Testis (tissue), 3 donors: Measurements from ENCODE around the gene WNT8A. TPM values are rescaled to one million over a fixed set of nuclear protein-coding genes. Genes with fewer than 3 reads are reported as not detected.

Experiments used
- DNase-seq: peaks from one replicate; pipeline ENCODE4 v3.0.0-alpha.2; 2019
- H3K27ac ChIP-seq, 2 donors: fragments of 200-600 bp; sonication (generic); one replicate each; pipeline ENCODE4 v1.5.1; 2019
- H3K27me3 ChIP-seq: fragments of 200-600 bp; sonication (generic); one replicate; pipeline ENCODE4 v1.5.1; 2019
- H3K36me3 ChIP-seq: fragments of 200-600 bp; sonication (generic); one replicate; pipeline ENCODE4 v1.5.1; 2017; ENCODE audit warnings: low read depth; ENCODE audit errors: missing control alignments
- H3K4me1 ChIP-seq: fragments of 200-600 bp; sonication (generic); one replicate; pipeline ENCODE4 v1.5.1; 2019
- H3K4me3 ChIP-seq, 2 donors: fragments of 200-600 bp; sonication (generic); one replicate each; pipeline ENCODE4 v1.5.1; 2017 to 2019
- H3K9me3 ChIP-seq: fragments of 200-600 bp; sonication (generic); one replicate; pipeline ENCODE4 v1.5.1; 2017
- CTCF ChIP-seq, 3 experiments: fragments of 450-650 bp in 2 of 3; fragments of 200-600 bp in 1 of 3; sonication (generic) in 1 of 3; IDR thresholded peaks; one replicate each; pipeline ENCODE4 v1.5.1; 2016 to 2019; ENCODE audit warnings: antibody characterized with exemption in 3 of 3, mild to moderate bottlenecking in 2 of 3, moderate library complexity in 1 of 3
- POLR2A ChIP-seq: fragments of 450-650 bp; IDR thresholded peaks from one replicate; pipeline ENCODE4 v1.6.1; 2017; ENCODE audit warnings: antibody characterized with exemption, mild to moderate bottlenecking, moderate library complexity
- WGBS, 2 donors: methylation state at CpG; one replicate each; pipeline ENCODE4 v1.1.5; 2018; 5-methylcytosine and 5-hydroxymethylcytosine counted together
- intact Hi-C: fragments of 100-400 bp; cut with DNase I; formaldehyde crosslinking; loops from one replicate; pipeline ENCODE4 v1.15.1; 2023; ENCODE audit warnings: low total_unique reads
- polyA plus RNA-seq: library from polyadenylated mRNA; stranded (reverse); fragments of 350-450 nt; fragmentation: Illumina TruSeq; extraction: RNeasy Lipid Tissue Mini Kit (QIAGEN cat#74804); gene quantifications from one replicate; pipeline ENCODE4 v1.2.3, GENCODE V29; 2014; ENCODE audit warnings: low read depth, low replicate concordance; ENCODE audit not compliant: insufficient read depth
- total RNA-seq, 2 donors: library from RNA; depleted of rRNA; stranded (reverse); fragments of >200 nt; gene quantifications; one replicate each; pipeline ENCODE4 v1.2.3, GENCODE V29; 2016

The WNT8A gene
- total and polyA plus RNA-seq, 3 donors from 2014 or later, result 0.71 to 1.4 (median 1.3) TPM

- peaks cover 24% of the 10 kb centered on the region for H3K4me1 ChIP-seq
- no peaks in the 10 kb centered on the region for H3K9me3 ChIP-seq
- DNase-seq, result no peak
- intact Hi-C loops, result no loop called here
- H3K27ac ChIP-seq, result peak overlapping the region; percentile 69 to 83
- 34 to 36% methylated on average over 3 of the region's 3 CpGs for WGBS, 2 donors
- no peaks in the 10 kb centered on the region for H3K36me3 ChIP-seq
- no peaks in the 10 kb centered on the region for H3K27me3 ChIP-seq
- H3K4me3 ChIP-seq, result no peak overlapping the region
- no peak for TF ChIP-seq POLR2A
- no peak for TF ChIP-seq CTCF (IDR thresholded peaks at IDR 0.05)
Observed at GRCh38 chr5:138054206-138054605, 29.6 kb upstream of the WNT8A start.

- Histone ChIP-seq H3K9me3 (no peaks in the 10 kb centered on the region), H3K27me3 (no peaks in the 10 kb centered on the region), H3K36me3 (no peaks in the 10 kb centered on the region), H3K27ac (peak overlapping the region; percentile 69 to 83), H3K4me1 (peaks cover 24% of the 10 kb centered on the region), H3K4me3 (no peak overlapping the region)
- intact Hi-C loops, result no loop called here
- peak; percentile 78 for DNase-seq
- WGBS, 2 donors, result 36 to 44% methylated on average over 13 of the region's 13 CpGs
- no peak for TF ChIP-seq CTCF (IDR thresholded peaks at IDR 0.05)
- TF ChIP-seq POLR2A, result no peak
Observed at GRCh38 chr5:138054847-138055558, 28.8 kb upstream of the WNT8A start.

DNA sequence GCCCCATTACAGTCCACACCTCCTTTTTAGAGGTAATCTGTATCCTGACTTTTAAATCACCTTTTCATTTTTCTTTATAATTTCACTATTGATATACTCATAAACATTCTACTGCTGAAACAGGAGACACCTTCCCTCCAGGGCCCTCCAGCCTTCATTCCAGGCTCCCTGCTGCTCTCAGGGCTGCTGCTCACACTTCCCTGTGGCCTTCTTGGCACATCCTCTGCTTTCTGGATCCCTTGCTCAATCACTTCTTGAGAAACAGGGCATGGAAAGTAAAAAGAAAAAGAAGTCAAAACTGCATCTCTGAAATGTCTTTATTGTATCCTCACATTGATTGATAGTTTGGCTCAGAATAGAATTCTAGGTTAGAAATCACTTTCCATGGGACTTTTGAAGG lies 19.3 kb upstream of the WNT8A start:
- Histone ChIP-seq H3K4me1 (peaks cover 10% of the 10 kb centered on the region), H3K27ac (no peak overlapping the region), H3K27me3 (no peaks in the 10 kb centered on the region), H3K9me3 (no peaks in the 10 kb centered on the region), H3K36me3 (no peaks in the 10 kb centered on the region), H3K4me3 (no peak overlapping the region)
- intact Hi-C loops, result no loop called here
- no peak for DNase-seq
- TF ChIP-seq POLR2A, result no peak
- no peak for TF ChIP-seq CTCF (IDR thresholded peaks at IDR 0.05)

DNA sequence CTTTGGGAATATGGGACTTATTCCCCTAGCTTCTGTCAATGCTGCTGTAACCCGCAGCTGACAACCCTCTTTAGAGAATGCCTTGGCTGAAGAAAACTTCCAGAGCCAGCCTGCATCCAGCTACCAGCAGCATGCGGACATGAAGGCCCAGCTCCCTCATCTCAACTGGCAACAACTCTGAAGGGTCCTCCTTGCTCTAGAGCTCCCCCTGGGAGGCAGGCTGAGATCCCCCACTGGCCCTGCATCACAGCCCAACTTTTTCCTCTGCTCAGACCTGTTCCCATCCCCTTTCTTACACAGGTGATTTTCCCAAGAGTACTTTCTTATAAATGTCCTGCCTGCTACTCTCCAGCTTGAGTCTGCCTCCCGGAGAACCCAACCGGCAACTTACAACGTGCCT lies 18.7 kb upstream of the WNT8A start:
- intact Hi-C loops, result no loop called here
- DNase-seq, result no peak
- 76 to 82% methylated on average over 5 of the region's 5 CpGs for WGBS, 2 donors

More for the DNA sequence above, 18.7 kb upstream of the WNT8A start:
- Histone ChIP-seq H3K27ac (peak overlapping the region in 1 of 2 donors; percentile 8), H3K4me1 (peaks cover 10% of the 10 kb centered on the region), H3K9me3 (no peaks in the 10 kb centered on the region), H3K27me3 (no peaks in the 10 kb centered on the region), H3K4me3 (no peak overlapping the region), H3K36me3 (no peaks in the 10 kb centered on the region)
- no peak for TF ChIP-seq POLR2A
- no peak for TF ChIP-seq CTCF (IDR thresholded peaks at IDR 0.05)
